Bronchial epithelial cell (primary cell): ENCODE measurements around the gene COG2. TPM values are rescaled to one million over a fixed set of nuclear protein-coding genes. Genes with fewer than 3 reads are reported as not detected.

ENCODE experiments used
- DNase-seq: peaks from one replicate; pipeline ENCODE4 v3.0.0-alpha.2; 2010; ENCODE audit warnings: low read depth
- FAIRE-seq: peaks from 2 replicates; lab custom pipeline; 2011; peaks lifted over from hg19 to GRCh38; lab: Jason Lieb, UNC
- H3K27me3 ChIP-seq: 2 replicates; pipeline ENCODE4 v1.5.1; 2011; ENCODE audit warnings: low read length; ENCODE audit not compliant: control insufficient read depth, insufficient read depth
- H3K36me3 ChIP-seq: 2 replicates; pipeline ENCODE4 v1.5.1; 2011; ENCODE audit warnings: low read length; ENCODE audit not compliant: control insufficient read depth, insufficient read depth
- H3K4me3 ChIP-seq: 2 replicates; pipeline ENCODE4 v1.5.1; 2011; ENCODE audit warnings: mild to moderate bottlenecking, low read depth, low read length, control low read depth
- CTCF ChIP-seq: IDR thresholded peaks from 2 replicates; pipeline ENCODE4 v1.5.1; 2011; ENCODE audit warnings: mild to moderate bottlenecking, moderate library complexity, low read length, control low read depth, inconsistent platforms; ENCODE audit not compliant: insufficient read depth, severe bottlenecking
- total RNA-seq: library from RNA; depleted of rRNA; stranded (reverse); fragments of >200 nt; gene quantifications from 2 replicates; pipeline ENCODE4 v1.2.1, GENCODE V29; 2014

Gene COG2
- total RNA-seq, 1 donor from 2014 or later: 16.8 TPM

GRCh38 chr1:230699716-230700115 lies 57.4 kb downstream of the COG2 start:
- no peak for TF ChIP-seq CTCF

GRCh38 chr1:230700132-230700531 lies 57.9 kb downstream of the COG2 start:
- Histone ChIP-seq H3K27me3 (no peaks in the 10 kb centered on the region), H3K4me3 (no peak overlapping the region), H3K36me3 (no peaks in the 10 kb centered on the region)
- no peak for TF ChIP-seq CTCF
- FAIRE-seq (no peak), DNase-seq (no peak)

More at GRCh38 chr1:230699716-230700115, 57.4 kb downstream of the COG2 start:
- H3K4me3 ChIP-seq: no peak overlapping the region
- H3K27me3 ChIP-seq: no peaks in the 10 kb centered on the region
- FAIRE-seq: no peak
- no peaks in the 10 kb centered on the region for H3K36me3 ChIP-seq
- DNase-seq: no peak

- no peak for FAIRE-seq
- H3K27me3 ChIP-seq: no peaks in the 10 kb centered on the region
- no peaks in the 10 kb centered on the region for H3K36me3 ChIP-seq
- DNase-seq: no peak
- no peak overlapping the region for H3K4me3 ChIP-seq
- no peak for TF ChIP-seq CTCF
Observed at GRCh38 chr1:230701434-230701833, 59.2 kb downstream of the COG2 start.

- no peak for TF ChIP-seq CTCF
- Histone ChIP-seq H3K4me3 (no peak overlapping the region), H3K27me3 (no peaks in the 10 kb centered on the region), H3K36me3 (no peaks in the 10 kb centered on the region)
- FAIRE-seq: no peak
- no peak for DNase-seq
Observed at GRCh38 chr1:230701895-230702768, 59.9 kb downstream of the COG2 start.

GRCh38 chr1:230702934-230703678 lies 60.8 kb downstream of the COG2 start:
- no peak for FAIRE-seq
- no peak for DNase-seq
- Histone ChIP-seq H3K4me3 (no peak overlapping the region), H3K27me3 (no peaks in the 10 kb centered on the region), H3K36me3 (no peaks in the 10 kb centered on the region)
- no peak for TF ChIP-seq CTCF
